Measurements from ENCODE around the gene CRYBG1.
A peak's percentile ranks its signal among the peaks of the same experiment; 100 is the strongest.

DNA sequence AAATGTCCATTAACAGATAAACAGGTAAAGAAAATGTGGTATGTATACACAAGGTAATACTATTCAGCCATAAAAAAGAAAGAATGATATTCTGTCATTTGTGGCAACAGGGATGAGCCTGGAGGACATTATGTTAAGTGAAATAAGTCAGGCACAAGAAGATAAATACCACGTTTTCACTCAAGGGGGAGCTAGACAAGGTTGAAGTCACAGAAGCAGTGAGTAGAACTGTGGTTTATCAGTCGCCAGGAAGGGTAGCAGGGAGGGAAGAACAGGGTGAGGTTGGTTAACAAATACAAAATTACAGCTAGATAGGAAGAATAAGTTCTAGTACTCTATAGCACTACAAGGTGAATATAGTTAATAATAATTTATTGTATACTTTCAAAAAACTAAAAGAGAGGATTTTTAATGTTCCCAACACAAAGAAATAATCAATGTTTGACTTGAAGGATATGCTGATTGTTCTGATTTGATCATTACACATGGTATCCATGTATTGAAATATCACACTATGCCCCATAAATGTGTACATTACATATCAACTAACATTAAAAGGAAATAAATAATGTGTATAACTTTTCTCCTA is 247.7 kb downstream of the CRYBG1 start:
- TF ChIP-seq, protein P1, sequence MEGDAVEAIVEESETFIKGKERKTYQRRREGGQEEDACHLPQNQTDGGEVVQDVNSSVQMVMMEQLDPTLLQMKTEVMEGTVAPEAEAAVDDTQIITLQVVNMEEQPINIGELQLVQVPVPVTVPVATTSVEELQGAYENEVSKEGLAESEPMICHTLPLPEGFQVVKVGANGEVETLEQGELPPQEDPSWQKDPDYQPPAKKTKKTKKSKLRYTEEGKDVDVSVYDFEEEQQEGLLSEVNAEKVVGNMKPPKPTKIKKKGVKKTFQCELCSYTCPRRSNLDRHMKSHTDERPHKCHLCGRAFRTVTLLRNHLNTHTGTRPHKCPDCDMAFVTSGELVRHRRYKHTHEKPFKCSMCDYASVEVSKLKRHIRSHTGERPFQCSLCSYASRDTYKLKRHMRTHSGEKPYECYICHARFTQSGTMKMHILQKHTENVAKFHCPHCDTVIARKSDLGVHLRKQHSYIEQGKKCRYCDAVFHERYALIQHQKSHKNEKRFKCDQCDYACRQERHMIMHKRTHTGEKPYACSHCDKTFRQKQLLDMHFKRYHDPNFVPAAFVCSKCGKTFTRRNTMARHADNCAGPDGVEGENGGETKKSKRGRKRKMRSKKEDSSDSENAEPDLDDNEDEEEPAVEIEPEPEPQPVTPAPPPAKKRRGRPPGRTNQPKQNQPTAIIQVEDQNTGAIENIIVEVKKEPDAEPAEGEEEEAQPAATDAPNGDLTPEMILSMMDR (optimal IDR thresholded peaks at IDR 0.05 in 1 of 3, IDR thresholded peaks at IDR 0.05 in 1 of 3, conservative IDR thresholded peaks at IDR 0.05 in 1 of 3; ENCODE audit: extremely low read depth in 1 of 3, insufficient read depth in 2 of 3, low read length in 3 of 3) = peak; percentile 65 to 71 (median 66)
- no peak for TF ChIP-seq EZH2 (IDR thresholded peaks at IDR 0.05; ENCODE audit: low read length)
